PC-3 (cell line): ENCODE data around the gene EFNA5. TPM values are rescaled to one million over a fixed set of nuclear protein-coding genes. Genes with fewer than 3 reads are reported as not detected.

ENCODE experiments used
- ATAC-seq: fragments of 200-7000 bp; cut with Tn5 transposase; 2 replicates; pipeline ENCODE4 v1.9.1; 2020; ENCODE audit warnings: mild to moderate bottlenecking, moderate library complexity
- BruUV-seq: library from RNA; stranded (reverse); fragments of 400-500 nt; replicated peaks from 2 replicates; lab custom pipeline; 2021; lab: Mats Ljungman, UMichigan
- CTCF ChIA-PET: fragments of 300-600 bp; sonication (Branson Sonifier 250); formaldehyde crosslinking; loops from one replicate; lab custom pipeline; 2022; ENCODE audit warnings: antibody characterized with exemption; lab: Charles Lee
- POLR2A ChIA-PET: fragments of 300-600 bp; sonication (Branson Sonifier 250); formaldehyde crosslinking; loops from one replicate; lab custom pipeline; 2022; ENCODE audit warnings: antibody characterized with exemption; ENCODE audit not compliant: unreplicated experiment; lab: Charles Lee
- DNase-seq: peaks from one replicate; pipeline ENCODE4 v3.0.0-alpha.2; 2015
- H2AFZ ChIP-seq: fragments of 300-600 bp; sonication (generic); 2 replicates; pipeline ENCODE4 v1.6.0; 2016; ENCODE audit warnings: antibody characterized with exemption, low read length
- H3F3A ChIP-seq: fragments of 300-600 bp; sonication (generic); one replicate; pipeline ENCODE4 v1.6.0; 2017; ENCODE audit warnings: antibody characterized with exemption, low read length, control low read depth, mild to moderate bottlenecking; ENCODE audit not compliant: unreplicated experiment
- H3K27ac ChIP-seq: fragments of 300-600 bp; sonication (generic); 2 replicates; pipeline ENCODE4 v1.5.1; 2016; ENCODE audit warnings: mild to moderate bottlenecking, low read length
- H3K27me3 ChIP-seq: fragments of 300-600 bp; sonication (generic); 2 replicates; pipeline ENCODE4 v1.6.1; 2016; ENCODE audit warnings: low read length, mixed read lengths
- H3K36me3 ChIP-seq: fragments of 300-600 bp; sonication (generic); 2 replicates; pipeline ENCODE4 v1.6.1; 2016; ENCODE audit warnings: low read depth, mixed run types, low read length, mixed read lengths
- H3K4me1 ChIP-seq: fragments of 300-600 bp; sonication (generic); 2 replicates; pipeline ENCODE4 v1.5.1; 2016; ENCODE audit warnings: low read length; ENCODE audit not compliant: insufficient read depth
- H3K4me2 ChIP-seq: fragments of 300-600 bp; sonication (generic); 2 replicates; pipeline ENCODE4 v1.6.0; 2016; ENCODE audit warnings: low read length
- H3K4me3 ChIP-seq: fragments of 300-600 bp; sonication (generic); 2 replicates; pipeline ENCODE4 v1.5.1; 2016; ENCODE audit warnings: mild to moderate bottlenecking, low read length, mixed read lengths
- H3K79me2 ChIP-seq: fragments of 300-600 bp; sonication (generic); 2 replicates; pipeline ENCODE4 v1.6.1; 2017; ENCODE audit warnings: low read length, mixed read lengths
- H3K9ac ChIP-seq: fragments of 300-600 bp; sonication (generic); 2 replicates; pipeline ENCODE4 v1.6.0; 2016; ENCODE audit warnings: mild to moderate bottlenecking, low read length
- H3K9me2 ChIP-seq: fragments of 300-600 bp; sonication (generic); replicated peaks from 2 replicates; pipeline ENCODE4 v1.6.1; 2016; ENCODE audit warnings: mixed run types, low read length, mixed read lengths
- H3K9me3 ChIP-seq: fragments of 300-600 bp; sonication (generic); 2 replicates; pipeline ENCODE4 v1.6.1; 2016; ENCODE audit warnings: low read length, mixed read lengths
- H4K20me1 ChIP-seq: fragments of 300-600 bp; sonication (generic); 2 replicates; pipeline ENCODE4 v1.6.1; 2016; ENCODE audit warnings: low read length, mixed read lengths
- CTCF ChIP-seq: fragments of 300-600 bp; sonication (generic); conservative IDR thresholded peaks from 2 replicates; pipeline ENCODE4 v1.5.1; 2017; ENCODE audit warnings: antibody characterized with exemption, low read depth, mild to moderate bottlenecking, low read length
- EZH2 ChIP-seq: fragments of 300-600 bp; sonication (generic); IDR thresholded peaks from one replicate; pipeline ENCODE4 v1.6.1; 2017; ENCODE audit warnings: antibody characterized with exemption, mild to moderate bottlenecking, low read length; ENCODE audit not compliant: unreplicated experiment
- EZH2phosphoT487 ChIP-seq: fragments of 300-600 bp; sonication (generic); IDR thresholded peaks from 2 replicates; pipeline ENCODE4 v1.6.1; 2018; ENCODE audit warnings: mild to moderate bottlenecking, antibody characterized with exemption, low read length, borderline replicate concordance
- intact Hi-C: fragments of 100-400 bp; cut with micrococcal nuclease; formaldehyde crosslinking; loops from 2 replicates; pipeline ENCODE4 v1.9.0; 2023
- total RNA-seq: library from RNA; depleted of rRNA; stranded (reverse); fragments of >200 nt; gene quantifications from 2 replicates; pipeline ENCODE4 v1.2.3, GENCODE V29; 2014

The EFNA5 gene
- total RNA-seq, 1 experiment from 2014 or later: 5.4 TPM

- Histone ChIP-seq H3F3A (no peaks in the 10 kb centered on the region), H3K4me3 (no peak overlapping the region), H3K9me3 (no peaks in the 10 kb centered on the region), H3K4me2 (no peak overlapping the region), H3K36me3 (no peaks in the 10 kb centered on the region), H3K4me1 (no peaks in the 10 kb centered on the region), H3K79me2 (no peaks in the 10 kb centered on the region), H2AFZ (no peak overlapping the region), H3K9ac (no peak overlapping the region), H3K27ac (no peak overlapping the region), H4K20me1 (no peaks in the 10 kb centered on the region), H3K27me3 (no peaks in the 10 kb centered on the region), H3K9me2 (no peaks in the 10 kb centered on the region)
- ChIA-PET POLR2A (no interaction called here), CTCF (no interaction called here)
- BruUV-seq: no TSS peak
- TF ChIP-seq EZH2: no peak
- TF ChIP-seq EZH2phosphoT487: no peak
- ATAC-seq (no peak), DNase-seq (no peak)
- intact Hi-C loops: no loop called here
Measured at GRCh38 chr5:107415762-107416161, 255.0 kb downstream of the EFNA5 start.

GRCh38 chr5:107414802-107415201, 255.9 kb downstream of the EFNA5 start:
- H2AFZ ChIP-seq: no peak overlapping the region
- ChIA-PET POLR2A (interaction anchor here (0.6 kb wide), 1 partner anchor 15 kb away, joined by 3 read pairs; no protein-coding TSS in a partner anchor), CTCF (no interaction called here)
- no peak overlapping the region for H3K9ac ChIP-seq
- no peaks in the 10 kb centered on the region for H3K9me3 ChIP-seq
- no peaks in the 10 kb centered on the region for H3K4me1 ChIP-seq
- no peak overlapping the region for H3K27ac ChIP-seq
- H3K9me2 ChIP-seq: no peaks in the 10 kb centered on the region
- no peak overlapping the region for H3K4me3 ChIP-seq
- H4K20me1 ChIP-seq: no peaks in the 10 kb centered on the region
- H3K27me3 ChIP-seq: no peaks in the 10 kb centered on the region
- ATAC-seq (no peak), DNase-seq (no peak)
- H3K79me2 ChIP-seq: no peaks in the 10 kb centered on the region
- no TSS peak for BruUV-seq
- no peak overlapping the region for H3K4me2 ChIP-seq
- H3F3A ChIP-seq: no peaks in the 10 kb centered on the region
- no peaks in the 10 kb centered on the region for H3K36me3 ChIP-seq
- intact Hi-C loops: no loop called here
- TF ChIP-seq CTCF (no peak), EZH2phosphoT487 (no peak), EZH2 (no peak)

- H2AFZ ChIP-seq: no peak overlapping the region
- H3K27ac ChIP-seq: no peak overlapping the region
- ChIA-PET CTCF (no interaction called here), POLR2A (no interaction called here)
- no peaks in the 10 kb centered on the region for H3K9me2 ChIP-seq
- no peaks in the 10 kb centered on the region for H3K27me3 ChIP-seq
- no peaks in the 10 kb centered on the region for H3K9me3 ChIP-seq
- no peaks in the 10 kb centered on the region for H3K79me2 ChIP-seq
- H4K20me1 ChIP-seq: no peaks in the 10 kb centered on the region
- H3K36me3 ChIP-seq: no peaks in the 10 kb centered on the region
- no peaks in the 10 kb centered on the region for H3F3A ChIP-seq
- DNase-seq: no peak
- H3K4me1 ChIP-seq: 0 out of 2 replicates have a peak, but pooled peaks cover 4% of the 10 kb centered on the region
- H3K4me2 ChIP-seq: no peak overlapping the region
- no TSS peak for BruUV-seq
- TF ChIP-seq EZH2phosphoT487 (no peak), CTCF (no peak), EZH2 (no peak)
- no peak overlapping the region for H3K9ac ChIP-seq
- ATAC-seq: no peak
- intact Hi-C loops: no loop called here
- H3K4me3 ChIP-seq: no peak overlapping the region
Measured at GRCh38 chr5:107413754-107414153, 257.0 kb downstream of the EFNA5 start.
